ENCODE results near the gene NKAIN2. TPM values are rescaled to one million over a fixed set of nuclear protein-coding genes. Genes with fewer than 3 reads are reported as not detected.

Gene NKAIN2
- total and polyA plus RNA-seq, 9 of the 15 experiments (the other 6 are each of a cell fraction or from before 2014, with no cell fraction given) = not detected

DNA sequence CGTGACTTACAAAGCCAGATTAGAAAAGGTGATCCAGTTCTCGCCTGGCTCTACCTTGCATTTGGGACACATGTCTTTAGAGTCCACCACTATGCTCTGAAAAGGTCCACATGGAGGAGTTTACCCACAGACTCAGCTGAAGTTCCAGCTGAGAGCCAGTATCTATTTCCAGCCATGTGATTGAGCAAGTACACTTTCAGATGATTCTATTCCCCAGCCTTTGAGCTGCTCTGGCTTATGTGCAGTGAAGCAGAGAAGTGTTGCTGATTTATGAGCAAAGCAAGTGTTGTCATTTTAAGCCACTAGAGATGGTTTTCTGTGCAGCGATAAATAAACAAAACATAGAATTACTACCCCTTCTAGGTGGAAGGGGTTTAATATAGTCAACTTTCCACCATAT lies 637.8 kb downstream of the NKAIN2 start:
- H3K4me2 ChIP-seq (ENCODE audit: insufficient read depth, low read length) = no peak overlapping the region
- H3K9me3 ChIP-seq (replicated peaks; ENCODE audit: control insufficient read depth, insufficient read depth, low read depth, low read length) = no peaks in the 10 kb centered on the region; the same call in 1 of the 2 replicates
- no TSS peak for BruUV-seq (replicated peaks)
- in situ Hi-C loops (cut with MboI) (no loop called here), intact Hi-C loops (cut with micrococcal nuclease) (no loop called here)
- POLR2A ChIA-PET = no interaction called here
- 0% methylated on average over 3 of the region's 3 CpGs for WGBS (ENCODE audit: insufficient coverage, low coverage, missing lambda C conversion rate)
- DNase-seq (ENCODE audit: extremely low read depth in 1 of 4, low spot score in 3 of 4) = no peak
- no peaks in the 10 kb centered on the region for H3K36me3 ChIP-seq (ENCODE audit: control insufficient read depth, insufficient read depth, low read length)
- no peak overlapping the region for H3K4me3 ChIP-seq
- H2AFZ ChIP-seq (ENCODE audit: low read depth, low read length) = no peak overlapping the region
- H4K20me1 ChIP-seq (replicated peaks; ENCODE audit: control insufficient read depth, insufficient read depth, low read length) = no peaks in the 10 kb centered on the region
- H3K9ac ChIP-seq (ENCODE audit: insufficient read depth in 1 of 2, low read depth in 2 of 2, low read length in 2 of 2) = no peak overlapping the region
- H3K4me1 ChIP-seq (replicated peaks in 1 of 2; ENCODE audit: control insufficient read depth in 2 of 2, insufficient read depth in 2 of 2, low read length in 2 of 2) = no peaks in the 10 kb centered on the region
- no peak overlapping the region for H3K27ac ChIP-seq (ENCODE audit: extremely low read depth, low read depth, low read length)
- FAIRE-seq = no peak
- H3K9me1 ChIP-seq (ENCODE audit: control insufficient read depth, insufficient read depth, low read length) = no peaks in the 10 kb centered on the region
- CTCF ChIA-PET (ENCODE audit: low intra/inter-chr PET ratio) = no interaction called here
- TF ChIP-seq ZNF146 (CRISPR knock-in tag; IDR thresholded peaks at IDR 0.05; ENCODE audit: unreplicated experiment) (no peak), POLR2B (IDR thresholded peaks at IDR 0.05; ENCODE audit: low read depth, partially characterized antibody) (no peak), ARNT (IDR thresholded peaks at IDR 0.05) (no peak), ZFP30 (CRISPR knock-in tag; IDR thresholded peaks at IDR 0.05; ENCODE audit: borderline replicate concordance) (no peak), ZFP1 (CRISPR knock-in tag; IDR thresholded peaks at IDR 0.05) (no peak), ARID2 (IDR thresholded peaks at IDR 0.05) (no peak), TRIM24 (IDR thresholded peaks at IDR 0.05) (no peak), RFX7 (CRISPR knock-in tag; IDR thresholded peaks at IDR 0.05) (no peak), PREB (CRISPR knock-in tag; IDR thresholded peaks at IDR 0.05) (no peak), ERF (CRISPR knock-in tag; IDR thresholded peaks at IDR 0.05) (no peak), OTX1 (CRISPR knock-in tag; IDR thresholded peaks at IDR 0.05) (no peak), ZNF274 (IDR thresholded peaks at IDR 0.05; ENCODE audit: borderline replicate concordance, low read depth, low read length) (no peak), TEAD2 (tag; IDR thresholded peaks at IDR 0.05) (no peak), NR3C1 (CRISPR knock-in tag; IDR thresholded peaks at IDR 0.05) (no peak)
- TF ChIP-seq, protein P1, sequence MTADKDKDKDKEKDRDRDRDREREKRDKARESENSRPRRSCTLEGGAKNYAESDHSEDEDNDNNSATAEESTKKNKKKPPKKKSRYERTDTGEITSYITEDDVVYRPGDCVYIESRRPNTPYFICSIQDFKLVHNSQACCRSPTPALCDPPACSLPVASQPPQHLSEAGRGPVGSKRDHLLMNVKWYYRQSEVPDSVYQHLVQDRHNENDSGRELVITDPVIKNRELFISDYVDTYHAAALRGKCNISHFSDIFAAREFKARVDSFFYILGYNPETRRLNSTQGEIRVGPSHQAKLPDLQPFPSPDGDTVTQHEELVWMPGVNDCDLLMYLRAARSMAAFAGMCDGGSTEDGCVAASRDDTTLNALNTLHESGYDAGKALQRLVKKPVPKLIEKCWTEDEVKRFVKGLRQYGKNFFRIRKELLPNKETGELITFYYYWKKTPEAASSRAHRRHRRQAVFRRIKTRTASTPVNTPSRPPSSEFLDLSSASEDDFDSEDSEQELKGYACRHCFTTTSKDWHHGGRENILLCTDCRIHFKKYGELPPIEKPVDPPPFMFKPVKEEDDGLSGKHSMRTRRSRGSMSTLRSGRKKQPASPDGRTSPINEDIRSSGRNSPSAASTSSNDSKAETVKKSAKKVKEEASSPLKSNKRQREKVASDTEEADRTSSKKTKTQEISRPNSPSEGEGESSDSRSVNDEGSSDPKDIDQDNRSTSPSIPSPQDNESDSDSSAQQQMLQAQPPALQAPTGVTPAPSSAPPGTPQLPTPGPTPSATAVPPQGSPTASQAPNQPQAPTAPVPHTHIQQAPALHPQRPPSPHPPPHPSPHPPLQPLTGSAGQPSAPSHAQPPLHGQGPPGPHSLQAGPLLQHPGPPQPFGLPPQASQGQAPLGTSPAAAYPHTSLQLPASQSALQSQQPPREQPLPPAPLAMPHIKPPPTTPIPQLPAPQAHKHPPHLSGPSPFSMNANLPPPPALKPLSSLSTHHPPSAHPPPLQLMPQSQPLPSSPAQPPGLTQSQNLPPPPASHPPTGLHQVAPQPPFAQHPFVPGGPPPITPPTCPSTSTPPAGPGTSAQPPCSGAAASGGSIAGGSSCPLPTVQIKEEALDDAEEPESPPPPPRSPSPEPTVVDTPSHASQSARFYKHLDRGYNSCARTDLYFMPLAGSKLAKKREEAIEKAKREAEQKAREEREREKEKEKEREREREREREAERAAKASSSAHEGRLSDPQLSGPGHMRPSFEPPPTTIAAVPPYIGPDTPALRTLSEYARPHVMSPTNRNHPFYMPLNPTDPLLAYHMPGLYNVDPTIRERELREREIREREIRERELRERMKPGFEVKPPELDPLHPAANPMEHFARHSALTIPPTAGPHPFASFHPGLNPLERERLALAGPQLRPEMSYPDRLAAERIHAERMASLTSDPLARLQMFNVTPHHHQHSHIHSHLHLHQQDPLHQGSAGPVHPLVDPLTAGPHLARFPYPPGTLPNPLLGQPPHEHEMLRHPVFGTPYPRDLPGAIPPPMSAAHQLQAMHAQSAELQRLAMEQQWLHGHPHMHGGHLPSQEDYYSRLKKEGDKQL (CRISPR knock-in tag; IDR thresholded peaks at IDR 0.05; ENCODE audit: borderline replicate concordance) = no peak
- TF ChIP-seq, protein P2, sequence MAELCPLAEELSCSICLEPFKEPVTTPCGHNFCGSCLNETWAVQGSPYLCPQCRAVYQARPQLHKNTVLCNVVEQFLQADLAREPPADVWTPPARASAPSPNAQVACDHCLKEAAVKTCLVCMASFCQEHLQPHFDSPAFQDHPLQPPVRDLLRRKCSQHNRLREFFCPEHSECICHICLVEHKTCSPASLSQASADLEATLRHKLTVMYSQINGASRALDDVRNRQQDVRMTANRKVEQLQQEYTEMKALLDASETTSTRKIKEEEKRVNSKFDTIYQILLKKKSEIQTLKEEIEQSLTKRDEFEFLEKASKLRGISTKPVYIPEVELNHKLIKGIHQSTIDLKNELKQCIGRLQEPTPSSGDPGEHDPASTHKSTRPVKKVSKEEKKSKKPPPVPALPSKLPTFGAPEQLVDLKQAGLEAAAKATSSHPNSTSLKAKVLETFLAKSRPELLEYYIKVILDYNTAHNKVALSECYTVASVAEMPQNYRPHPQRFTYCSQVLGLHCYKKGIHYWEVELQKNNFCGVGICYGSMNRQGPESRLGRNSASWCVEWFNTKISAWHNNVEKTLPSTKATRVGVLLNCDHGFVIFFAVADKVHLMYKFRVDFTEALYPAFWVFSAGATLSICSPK (IDR thresholded peaks at IDR 0.05; ENCODE audit: borderline replicate concordance) = no peak
- ATAC-seq = no peak
- no peaks in the 10 kb centered on the region for H3K79me2 ChIP-seq (ENCODE audit: control insufficient read depth, insufficient read depth, low read length)
- no peaks in the 10 kb centered on the region for H3K27me3 ChIP-seq (ENCODE audit: control insufficient read depth in 2 of 2, insufficient read depth in 2 of 2, low read length in 2 of 2)
